Measurements from ENCODE around the gene LYRM4. TPM values are rescaled to one million over a fixed set of nuclear protein-coding genes. Genes with fewer than 3 reads are reported as not detected.

Gene LYRM4
- total and polyA plus RNA-seq, 9 of the 15 experiments (the other 6 are each of a cell fraction or from before 2014, with no cell fraction given) = 24.2 to 69.4 (median 41.8) TPM

DNA sequence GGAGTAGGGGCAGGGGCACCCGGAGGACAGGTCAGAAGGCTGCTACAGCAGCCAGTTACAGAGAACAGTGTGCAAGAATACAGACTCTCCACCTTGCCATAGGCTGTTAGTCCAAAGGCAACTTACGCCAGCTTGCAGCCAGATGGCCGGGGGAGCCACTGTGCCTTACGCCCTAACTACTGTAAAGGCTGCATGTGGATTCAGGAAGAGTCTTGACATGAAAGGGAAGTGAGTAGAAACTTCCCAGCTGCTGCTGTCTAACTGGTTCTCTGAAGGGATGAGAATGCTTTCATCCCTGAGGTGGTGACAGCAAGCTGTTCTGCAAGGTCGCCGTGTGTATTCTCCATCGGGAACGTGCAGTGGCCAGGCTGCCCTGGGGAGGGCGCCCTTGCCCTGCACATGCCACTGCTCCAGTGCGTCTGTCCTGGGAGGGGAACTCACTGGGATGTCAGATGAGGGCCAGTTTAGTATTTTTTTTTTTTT, 46.1 kb downstream of the LYRM4 start (continued):
- TF ChIP-seq KDM4B (IDR thresholded peaks at IDR 0.05; ENCODE audit: borderline replicate concordance in 2 of 2, low read depth in 1 of 2) (no peak), POLR2AphosphoS5 (IDR thresholded peaks at IDR 0.05; ENCODE audit: control insufficient read depth, insufficient read depth, low read depth, low read length) (no peak), MAZ (CRISPR knock-in tag; conservative IDR thresholded peaks at IDR 0.05 in 1 of 2, IDR thresholded peaks at IDR 0.05 in 1 of 2) (peak in 1 of 2 experiments; percentile 58; a peak in 1 of 4 replicates), ZNF212 (CRISPR knock-in tag; IDR thresholded peaks at IDR 0.05) (no peak), SRF (CRISPR knock-in tag; IDR thresholded peaks at IDR 0.05) (no peak), ZNF224 (CRISPR knock-in tag; IDR thresholded peaks at IDR 0.05) (no peak), ARNT (IDR thresholded peaks at IDR 0.05) (0 out of 4 replicates have a peak, but pooled peaks of 1 of the 2 experiments have one; percentile 19), TCF7 (IDR thresholded peaks at IDR 0.05; ENCODE audit: borderline replicate concordance) (no peak), ATF1 (CRISPR knock-in tag; IDR thresholded peaks at IDR 0.05) (no peak), ATF1 (tag; IDR thresholded peaks at IDR 0.05) (no peak), CBX2 (IDR thresholded peaks at IDR 0.05; ENCODE audit: insufficient read depth, low read length, poor library complexity, severe bottlenecking) (no peak), ELF1 (tag; IDR thresholded peaks at IDR 0.05) (no peak), ZNF436 (CRISPR knock-in tag; IDR thresholded peaks at IDR 0.05) (no peak), ZNF280A (IDR thresholded peaks at IDR 0.05; ENCODE audit: low read depth, partially characterized antibody) (no peak), ZNF146 (CRISPR knock-in tag; IDR thresholded peaks at IDR 0.05; ENCODE audit: unreplicated experiment) (no peak), ZNF24 (IDR thresholded peaks at IDR 0.05) (peak; percentile 36; the same call in 1 of the 2 replicates), EHMT2 (IDR thresholded peaks at IDR 0.05) (no peak), ZKSCAN1 (IDR thresholded peaks at IDR 0.05; ENCODE audit: low read depth, low read length) (no peak), RBM34 (IDR thresholded peaks at IDR 0.05; ENCODE audit: borderline replicate concordance, insufficient read depth, low read length) (no peak), DLX4 (CRISPR knock-in tag; IDR thresholded peaks at IDR 0.05) (no peak), STAG1 (CRISPR knock-in tag; IDR thresholded peaks at IDR 0.05; ENCODE audit: borderline replicate concordance) (peak; percentile 86), TCF3 (CRISPR knock-in tag; IDR thresholded peaks at IDR 0.05) (no peak), CCNT2 (IDR thresholded peaks at IDR 0.05; ENCODE audit: borderline replicate concordance, extremely low read depth, insufficient read length, low read depth, low read length) (no peak), NCOA6 (IDR thresholded peaks at IDR 0.05) (no peak)
- TF ChIP-seq, protein P1, sequence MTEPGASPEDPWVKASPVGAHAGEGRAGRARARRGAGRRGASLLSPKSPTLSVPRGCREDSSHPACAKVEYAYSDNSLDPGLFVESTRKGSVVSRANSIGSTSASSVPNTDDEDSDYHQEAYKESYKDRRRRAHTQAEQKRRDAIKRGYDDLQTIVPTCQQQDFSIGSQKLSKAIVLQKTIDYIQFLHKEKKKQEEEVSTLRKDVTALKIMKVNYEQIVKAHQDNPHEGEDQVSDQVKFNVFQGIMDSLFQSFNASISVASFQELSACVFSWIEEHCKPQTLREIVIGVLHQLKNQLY (CRISPR knock-in tag; conservative IDR thresholded peaks at IDR 0.05) = no peak
- TF ChIP-seq, protein P2, sequence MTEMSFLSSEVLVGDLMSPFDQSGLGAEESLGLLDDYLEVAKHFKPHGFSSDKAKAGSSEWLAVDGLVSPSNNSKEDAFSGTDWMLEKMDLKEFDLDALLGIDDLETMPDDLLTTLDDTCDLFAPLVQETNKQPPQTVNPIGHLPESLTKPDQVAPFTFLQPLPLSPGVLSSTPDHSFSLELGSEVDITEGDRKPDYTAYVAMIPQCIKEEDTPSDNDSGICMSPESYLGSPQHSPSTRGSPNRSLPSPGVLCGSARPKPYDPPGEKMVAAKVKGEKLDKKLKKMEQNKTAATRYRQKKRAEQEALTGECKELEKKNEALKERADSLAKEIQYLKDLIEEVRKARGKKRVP (CRISPR knock-in tag; IDR thresholded peaks at IDR 0.05) = no peak

Measured in K562 (cell line).